Brain microvascular endothelial cell (primary cell): ENCODE results near the gene CYP26B1.

Source experiments
- DNase-seq: peaks from one replicate; pipeline ENCODE4 v3.0.0-alpha.2; 2020
- H3K27ac ChIP-seq: fragments of 250-450 bp; sonication (Bioruptor Pico); 2 replicates; pipeline ENCODE4 v1.5.1; 2020; ENCODE audit warnings: mild to moderate bottlenecking, moderate library complexity
- H3K27me3 ChIP-seq: fragments of 250-450 bp; sonication (Bioruptor Pico); replicated peaks from 2 replicates; pipeline ENCODE4 v1.5.1; 2020; ENCODE audit warnings: mild to moderate bottlenecking
- H3K36me3 ChIP-seq: fragments of 250-450 bp; sonication (Bioruptor Pico); replicated peaks from 2 replicates; pipeline ENCODE4 v1.5.1; 2020; ENCODE audit warnings: mild to moderate bottlenecking
- H3K4me3 ChIP-seq: 2 replicates; pipeline ENCODE4 v1.5.1; 2011; ENCODE audit warnings: low read depth, mild to moderate bottlenecking, control low read depth, low read length, moderate library complexity
- CTCF ChIP-seq: IDR thresholded peaks from 2 replicates; pipeline ENCODE4 v1.5.1; 2011; ENCODE audit warnings: low read depth, mild to moderate bottlenecking, moderate library complexity, low read length, control low read depth, inconsistent platforms; ENCODE audit errors: missing control alignments
- in situ Hi-C: cut with HindIII; loops from 2 replicates; pipeline ENCODE4 v1.10.0; 2017; ENCODE audit warnings: low sequenced_read_pairs, low pct_ligation_motif_present

The CYP26B1 gene

GRCh38 chr2:72085036-72085435 is 62.6 kb downstream of the CYP26B1 start:
- H3K27me3 ChIP-seq, result no peaks in the 10 kb centered on the region
- no peak overlapping the region for H3K4me3 ChIP-seq
- no peaks in the 10 kb centered on the region for H3K36me3 ChIP-seq
- in situ Hi-C loops, result no loop called here
- DNase-seq, result no peak
- H3K27ac ChIP-seq, result no peak overlapping the region
- TF ChIP-seq CTCF, result no peak

- no peak for TF ChIP-seq CTCF
- DNase-seq, result peak; percentile 25
- no peaks in the 10 kb centered on the region for H3K36me3 ChIP-seq
- H3K4me3 ChIP-seq, result no peak overlapping the region
- in situ Hi-C loops, result no loop called here
- H3K27ac ChIP-seq, result no peak overlapping the region
- H3K27me3 ChIP-seq, result no peaks in the 10 kb centered on the region
Measured at GRCh38 chr2:72084584-72084976, 63.1 kb downstream of the CYP26B1 start.

GRCh38 chr2:72083751-72084583 is 63.7 kb downstream of the CYP26B1 start:
- Histone ChIP-seq H3K27ac (no peak overlapping the region), H3K36me3 (no peaks in the 10 kb centered on the region), H3K4me3 (no peak overlapping the region), H3K27me3 (no peaks in the 10 kb centered on the region)
- no peak for DNase-seq
- in situ Hi-C loops, result no loop called here
- no peak for TF ChIP-seq CTCF

- no peak for TF ChIP-seq CTCF
- Histone ChIP-seq H3K36me3 (no peaks in the 10 kb centered on the region), H3K27me3 (no peaks in the 10 kb centered on the region)
Measured at GRCh38 chr2:72082887-72083286, 64.8 kb downstream of the CYP26B1 start.

GRCh38 chr2:72082021-72082601 is 65.6 kb downstream of the CYP26B1 start:
- no peak overlapping the region for H3K4me3 ChIP-seq
- no peak for DNase-seq
- no peaks in the 10 kb centered on the region for H3K27me3 ChIP-seq
- TF ChIP-seq CTCF, result no peak
- no peaks in the 10 kb centered on the region for H3K36me3 ChIP-seq
- H3K27ac ChIP-seq, result no peak overlapping the region
- in situ Hi-C loops, result no loop called here

More at GRCh38 chr2:72082887-72083286, 64.8 kb downstream of the CYP26B1 start:
- in situ Hi-C loops, result no loop called here
- Histone ChIP-seq H3K4me3 (no peak overlapping the region), H3K27ac (no peak overlapping the region)
- no peak for DNase-seq
